Measurements from ENCODE around the gene MC4R.

The MC4R gene

DNA sequence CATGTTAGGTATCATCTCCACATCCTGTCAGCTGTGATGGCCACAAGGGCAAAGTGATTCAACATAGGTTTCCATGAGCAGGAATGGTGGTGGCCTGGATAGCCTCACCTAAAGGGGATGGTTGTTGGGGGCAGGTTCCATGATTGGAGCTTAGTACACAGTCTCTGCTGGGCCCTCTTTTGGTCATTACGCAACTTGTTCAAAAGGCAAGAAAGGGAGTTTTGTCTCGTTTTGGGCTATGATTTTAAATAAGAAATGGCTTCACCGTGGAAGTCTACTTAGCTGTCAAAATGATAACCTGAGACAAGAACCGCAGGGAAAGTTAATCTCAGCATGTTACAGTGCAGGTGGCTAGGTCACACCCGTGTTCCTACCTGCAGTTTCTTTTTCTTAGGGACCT is 13.1 kb upstream of the MC4R start:
- no peak for DNase-seq (ENCODE audit: extremely low read depth, insufficient read length)
- TF ChIP-seq CTCF (IDR thresholded peaks at IDR 0.05; ENCODE audit: insufficient read depth, low read length, poor library complexity, severe bottlenecking) = no peak
- H3K36me3 ChIP-seq (ENCODE audit: control insufficient read depth, insufficient read depth, low read length) = no peaks in the 10 kb centered on the region
- H3K4me3 ChIP-seq (replicated peaks; ENCODE audit: low read depth, low read length) = no peak overlapping the region
- H3K27me3 ChIP-seq (replicated peaks; ENCODE audit: control insufficient read depth, insufficient read depth, low read length) = no peaks in the 10 kb centered on the region

DNA sequence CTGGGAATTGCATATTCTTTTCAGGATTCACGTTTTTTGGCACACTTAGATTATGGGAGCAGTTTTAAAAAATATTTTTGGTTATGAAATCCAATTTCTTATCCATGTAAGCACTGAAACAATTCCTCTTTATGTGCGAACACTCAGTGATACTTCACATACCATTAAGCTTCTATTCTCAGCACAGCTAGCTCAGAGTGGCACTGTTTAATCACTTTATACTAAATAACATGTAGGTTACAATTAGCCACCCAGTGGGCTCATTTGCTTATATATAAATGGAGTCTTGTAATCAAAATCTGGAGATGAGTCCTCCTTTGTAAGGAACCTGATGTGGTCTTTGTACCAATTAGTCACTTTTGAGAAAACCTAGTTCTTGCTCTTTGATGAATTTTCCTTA is 11.3 kb upstream of the MC4R start:
- no peaks in the 10 kb centered on the region for H3K36me3 ChIP-seq (ENCODE audit: control insufficient read depth, insufficient read depth, low read length)
- no peak for DNase-seq (ENCODE audit: extremely low read depth, insufficient read length)
- TF ChIP-seq CTCF (IDR thresholded peaks at IDR 0.05; ENCODE audit: insufficient read depth, low read length, poor library complexity, severe bottlenecking) = no peak

GRCh38 chr18:60377778-60378469 is 5.3 kb upstream of the MC4R start:
- H3K27me3 ChIP-seq (replicated peaks; ENCODE audit: control insufficient read depth, insufficient read depth, low read length) = no peaks in the 10 kb centered on the region
- H3K4me3 ChIP-seq (replicated peaks; ENCODE audit: low read depth, low read length) = no peak overlapping the region
- H3K36me3 ChIP-seq (ENCODE audit: control insufficient read depth, insufficient read depth, low read length) = no peaks in the 10 kb centered on the region
- DNase-seq (ENCODE audit: extremely low read depth, insufficient read length) = no peak
- no peak for TF ChIP-seq CTCF (IDR thresholded peaks at IDR 0.05; ENCODE audit: insufficient read depth, low read length, poor library complexity, severe bottlenecking)

More for the DNA sequence above, 11.3 kb upstream of the MC4R start:
- Histone ChIP-seq H3K27me3 (replicated peaks; ENCODE audit: control insufficient read depth, insufficient read depth, low read length) (no peaks in the 10 kb centered on the region), H3K4me3 (replicated peaks; ENCODE audit: low read depth, low read length) (no peak overlapping the region)

- H3K4me3 ChIP-seq (replicated peaks; ENCODE audit: low read depth, low read length) = no peak overlapping the region
- no peak for DNase-seq (ENCODE audit: extremely low read depth, insufficient read length)
- no peaks in the 10 kb centered on the region for H3K27me3 ChIP-seq (replicated peaks; ENCODE audit: control insufficient read depth, insufficient read depth, low read length)
- TF ChIP-seq CTCF (IDR thresholded peaks at IDR 0.05; ENCODE audit: insufficient read depth, low read length, poor library complexity, severe bottlenecking) = no peak
- no peaks in the 10 kb centered on the region for H3K36me3 ChIP-seq (ENCODE audit: control insufficient read depth, insufficient read depth, low read length)
These were observed 443 bp downstream of the MC4R start for GRCh38 chr18:60372132-60372531.

- no peaks in the 10 kb centered on the region for H3K27me3 ChIP-seq (replicated peaks; ENCODE audit: control insufficient read depth, insufficient read depth, low read length)
- no peaks in the 10 kb centered on the region for H3K36me3 ChIP-seq (ENCODE audit: control insufficient read depth, insufficient read depth, low read length)
- H3K4me3 ChIP-seq (replicated peaks; ENCODE audit: low read depth, low read length) = no peak overlapping the region
- TF ChIP-seq CTCF (IDR thresholded peaks at IDR 0.05; ENCODE audit: insufficient read depth, low read length, poor library complexity, severe bottlenecking) = no peak
- no peak for DNase-seq (ENCODE audit: extremely low read depth, insufficient read length)
These were observed 14.1 kb downstream of the MC4R start for GRCh38 chr18:60358516-60358915.

DNA sequence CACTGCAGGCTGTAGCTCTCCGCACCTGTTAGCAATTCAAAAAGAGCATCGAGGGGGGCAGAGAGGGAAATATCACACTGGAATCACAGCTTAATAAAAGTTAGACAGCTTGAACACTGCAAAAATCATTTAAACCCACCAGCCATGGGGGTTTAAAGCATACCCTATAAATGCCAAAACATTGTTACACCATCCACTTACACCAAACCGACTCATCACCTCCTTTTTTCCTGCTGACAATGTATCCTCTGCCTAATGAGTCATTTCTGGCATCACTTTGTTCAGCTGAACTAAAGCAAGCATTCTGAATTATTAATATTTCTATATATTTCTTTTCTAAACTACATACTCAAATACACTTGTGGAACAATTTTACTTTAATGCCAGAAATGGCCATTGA is 21.6 kb downstream of the MC4R start:
- no peaks in the 10 kb centered on the region for H3K27me3 ChIP-seq (replicated peaks; ENCODE audit: control insufficient read depth, insufficient read depth, low read length)
- no peak overlapping the region for H3K4me3 ChIP-seq (replicated peaks; ENCODE audit: low read depth, low read length)
- no peak for TF ChIP-seq CTCF (IDR thresholded peaks at IDR 0.05; ENCODE audit: insufficient read depth, low read length, poor library complexity, severe bottlenecking)
- H3K36me3 ChIP-seq (ENCODE audit: control insufficient read depth, insufficient read depth, low read length) = no peaks in the 10 kb centered on the region
- no peak for DNase-seq (ENCODE audit: extremely low read depth, insufficient read length)
